Occipital lobe (tissue), 2 donors: ENCODE results near the gene S100A4. TPM values are rescaled to one million over a fixed set of nuclear protein-coding genes. Genes with fewer than 3 reads are reported as not detected.

Experiments used
- DNase-seq: peaks from one replicate; lab custom pipeline; 2025; lab: John Stamatoyannopoulos, UW
- total RNA-seq: library from RNA; depleted of rRNA; stranded (reverse); fragments of >200 nt; gene quantifications from one replicate; pipeline ENCODE4 v1.2.3, GENCODE V29; 2014

S100A4 gene
- total RNA-seq, 1 donor from 2014 or later = 0.62 TPM

DNA sequence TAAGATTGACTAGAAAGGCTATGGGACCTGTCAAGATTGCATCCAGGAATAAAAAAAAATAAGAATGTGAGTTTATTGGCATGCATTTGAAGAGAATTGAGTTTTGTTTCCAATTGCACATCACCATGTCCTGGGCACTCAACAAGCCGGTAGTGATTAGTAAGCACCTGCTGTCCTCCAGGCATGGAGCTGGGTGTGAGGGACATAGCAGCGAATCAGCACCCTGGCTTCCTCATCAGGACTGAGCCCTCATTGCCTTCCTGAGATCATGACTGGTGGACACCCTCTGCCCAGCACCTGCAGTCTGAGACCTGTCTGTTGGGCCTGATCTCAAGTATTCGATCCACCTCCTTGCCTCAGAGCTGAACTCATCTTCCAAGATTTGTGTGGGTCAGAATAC, 36.6 kb downstream of the S100A4 start:
- no peak for DNase-seq

DNA sequence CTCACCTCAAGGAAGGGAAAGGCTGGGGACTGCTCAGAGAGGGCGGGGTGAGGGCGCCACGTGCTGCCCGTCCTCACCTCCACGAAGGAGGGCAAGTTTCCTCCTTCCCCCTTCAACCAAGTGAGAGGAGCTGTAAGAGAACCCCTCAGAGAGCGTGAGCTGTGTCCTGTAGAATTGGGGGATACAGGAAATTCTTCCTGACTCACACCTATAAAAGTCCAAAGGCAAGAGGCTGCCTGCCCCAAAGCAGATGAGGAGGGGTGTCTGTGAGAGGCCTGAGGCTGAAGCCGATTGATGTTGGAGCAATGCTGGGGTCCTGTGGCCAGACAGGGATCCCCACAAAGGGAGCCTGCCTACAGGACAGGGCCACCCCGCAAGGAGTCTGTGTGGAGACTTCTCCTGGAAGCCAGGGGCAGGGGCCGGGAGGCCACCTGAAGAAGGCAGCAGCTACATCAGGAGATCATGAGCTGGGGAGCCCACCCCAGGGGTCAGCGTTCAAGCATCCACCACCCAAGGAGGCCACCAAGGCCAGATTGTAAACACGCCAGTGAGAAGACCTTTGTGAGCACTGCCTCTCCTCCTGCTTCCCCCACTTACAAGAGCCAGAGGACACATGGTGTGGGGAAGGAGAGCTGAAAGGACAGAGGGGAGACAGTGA, 37.6 kb downstream of the S100A4 start:
- DNase-seq = no peak

DNA sequence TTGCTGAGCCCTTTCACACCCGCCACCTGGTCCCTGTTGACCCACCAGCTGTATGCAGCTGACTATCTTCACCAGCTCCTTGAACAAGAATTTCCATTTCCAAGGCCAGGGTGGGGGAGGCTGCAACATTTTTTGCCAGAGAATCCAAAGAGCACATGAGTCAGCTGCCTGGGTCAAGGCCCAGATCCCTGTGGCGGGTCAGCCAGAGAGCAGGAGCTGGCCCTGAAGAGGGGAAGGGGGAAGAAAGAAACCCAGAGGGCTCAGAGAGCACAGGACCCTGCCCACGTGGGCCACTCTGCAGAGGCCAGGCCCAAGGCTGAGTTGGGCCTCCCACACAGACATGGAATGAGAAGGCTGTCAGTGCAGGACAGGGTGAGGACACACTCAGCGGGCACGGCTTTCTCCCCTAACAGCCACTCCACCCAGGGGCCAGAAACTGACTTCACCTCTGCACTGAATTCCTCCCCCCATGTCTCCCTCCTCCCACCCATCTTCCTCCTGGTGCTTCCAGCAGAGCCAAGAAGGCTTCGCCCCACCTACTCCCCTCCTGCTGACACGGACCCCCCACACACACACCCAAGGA, 38.7 kb downstream of the S100A4 start:
- no peak for DNase-seq

DNA sequence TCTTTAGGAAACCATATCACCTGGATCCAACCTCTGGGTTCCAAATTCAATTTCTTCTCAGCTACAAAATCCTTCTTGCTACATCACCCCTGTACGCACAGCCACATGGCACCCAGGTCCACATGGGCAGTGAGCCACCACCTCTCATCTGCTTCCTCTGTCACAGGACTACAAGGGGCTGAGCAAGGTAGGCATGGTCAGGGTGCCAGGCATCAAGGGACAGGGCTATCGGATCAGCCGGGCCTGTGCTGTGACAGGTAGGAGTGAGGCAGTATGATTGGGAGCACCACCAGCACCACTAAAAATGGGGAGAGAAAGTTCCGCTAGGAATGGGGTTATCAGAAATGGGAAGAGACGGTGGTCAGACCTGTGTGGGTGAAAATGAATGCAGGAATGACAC, 39.2 kb downstream of the S100A4 start:
- DNase-seq = no peak

DNA sequence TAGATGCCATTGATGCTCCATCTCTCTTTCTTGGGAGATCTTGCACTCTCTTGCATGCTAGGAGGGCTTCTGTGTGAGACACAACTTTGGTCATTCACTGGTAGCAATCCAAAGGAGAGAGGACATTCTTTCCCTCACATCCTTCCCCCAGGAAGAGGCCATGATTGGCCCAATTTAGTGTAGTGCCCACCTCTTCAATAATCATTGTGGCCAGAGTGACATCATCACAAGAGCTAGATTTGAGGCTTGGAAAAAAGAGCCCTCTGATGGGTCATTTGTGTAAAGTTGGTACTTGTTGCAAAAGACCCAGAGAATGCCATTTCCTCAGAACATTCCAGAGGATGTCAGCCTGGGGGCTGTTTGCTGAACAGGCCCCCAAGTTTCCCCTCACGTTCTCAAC, 40.0 kb downstream of the S100A4 start:
- no peak for DNase-seq

DNA sequence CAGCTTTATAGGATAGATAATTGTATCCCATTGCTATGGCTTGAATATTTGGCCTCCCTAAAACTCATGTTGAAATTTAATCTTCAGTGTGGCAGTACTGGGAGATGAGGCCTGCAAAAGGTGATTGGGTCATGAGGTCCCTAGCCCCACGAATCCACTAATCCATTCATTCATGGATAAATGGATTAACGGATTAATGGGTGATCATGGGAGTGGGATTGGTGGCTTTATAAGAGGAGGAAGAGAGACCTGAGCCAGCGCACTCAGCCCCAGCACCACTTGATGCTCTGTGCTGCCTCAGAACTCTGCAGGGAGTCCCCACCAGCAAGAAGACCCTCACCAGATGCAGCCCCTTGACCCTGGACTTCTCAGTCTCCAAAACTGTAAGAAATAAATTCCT, 41.8 kb downstream of the S100A4 start:
- DNase-seq = no peak

DNA sequence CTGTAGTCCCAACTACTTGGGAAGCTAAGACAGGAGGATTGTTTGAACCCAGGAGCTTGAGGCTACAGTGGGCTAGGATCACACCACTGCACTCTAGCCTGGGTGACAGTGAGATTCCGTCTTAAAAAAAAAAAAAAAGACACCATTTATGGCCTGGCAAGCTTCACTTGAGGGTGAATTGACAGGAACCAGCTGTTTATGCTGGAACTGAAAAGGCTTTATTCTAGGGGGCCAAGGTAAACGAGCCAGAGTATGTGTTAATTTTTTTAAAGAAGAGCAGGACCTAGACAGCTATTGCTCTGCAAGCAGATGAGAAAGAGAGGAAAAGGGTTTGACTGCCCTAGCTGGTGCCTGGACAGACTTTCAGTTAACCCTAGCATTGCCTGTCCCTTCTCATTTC, 46.9 kb downstream of the S100A4 start:
- no peak for DNase-seq

DNA sequence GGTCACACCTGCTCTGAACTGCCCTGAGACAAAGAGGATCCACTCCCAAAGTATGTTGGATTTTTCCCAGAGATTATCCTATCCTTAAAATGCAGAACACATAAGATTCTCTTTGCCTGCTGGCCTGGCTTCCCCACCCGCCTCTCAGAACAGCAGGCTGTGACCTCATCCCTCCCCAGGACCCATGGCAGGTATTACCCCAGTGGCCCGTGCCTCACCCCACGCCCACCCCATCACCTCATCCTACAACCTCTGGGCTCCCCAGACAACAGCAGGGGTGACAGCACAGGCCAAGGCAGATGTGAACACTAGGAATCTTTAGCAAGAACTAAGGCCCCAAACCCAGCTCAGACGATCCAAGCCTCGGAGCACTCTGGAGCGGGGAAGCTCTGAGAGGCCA, 50.1 kb downstream of the S100A4 start:
- no peak for DNase-seq

DNA sequence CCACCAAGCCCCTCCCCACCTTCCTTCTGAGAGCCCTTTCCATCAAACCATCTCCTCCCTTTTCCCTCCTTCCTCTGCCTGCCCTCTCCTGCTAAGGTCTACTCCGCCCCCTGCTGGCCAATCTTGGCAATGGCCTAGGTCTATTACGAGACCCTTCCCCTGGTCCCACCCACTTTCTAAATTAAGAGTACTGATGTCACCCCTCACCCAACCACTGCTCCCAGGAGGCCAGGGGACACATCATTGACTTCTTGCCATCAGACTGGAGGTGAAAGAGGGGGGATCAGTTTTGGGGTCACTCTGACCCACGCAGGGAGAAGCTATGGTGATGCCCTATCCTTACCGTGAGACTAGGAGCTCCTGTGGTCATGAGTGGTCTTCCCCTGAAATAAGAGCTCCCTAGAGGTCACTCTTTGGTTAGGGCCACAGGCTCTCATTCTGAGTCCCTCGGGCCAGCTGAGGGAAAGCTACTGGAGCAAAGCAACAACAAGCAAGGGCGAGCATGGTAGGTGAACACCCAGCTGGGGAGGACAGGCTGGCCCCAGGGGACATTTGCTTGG, 50.5 kb downstream of the S100A4 start:
- DNase-seq = peak; percentile 23

Other genes with a start within 250 kb of the S100A4 start
- gene PGLYRP3, start 232.9 kb downstream of the S100A4 start, total RNA-seq = not detected
- gene PGLYRP4, start 197.0 kb downstream of the S100A4 start, total RNA-seq = not detected
- 26.5 TPM for gene S100A9, start 188.0 kb downstream of the S100A4 start, total RNA-seq
- 4.1 TPM for gene S100A12, start 170.2 kb downstream of the S100A4 start, total RNA-seq
- 3.9 TPM for gene S100A8, start 154.7 kb downstream of the S100A4 start, total RNA-seq
- gene S100A7A, start 129.3 kb downstream of the S100A4 start, total RNA-seq = not detected
- not detected for gene S100A7, start 85.2 kb downstream of the S100A4 start, total RNA-seq
- 9.2 TPM for gene S100A6, start 9.8 kb downstream of the S100A4 start, total RNA-seq
- not detected for gene S100A5, start 4.9 kb downstream of the S100A4 start, total RNA-seq
- not detected for gene S100A3, start 3.5 kb upstream of the S100A4 start, total RNA-seq
- gene S100A2, start 20.0 kb upstream of the S100A4 start, total RNA-seq = not detected
- gene S100A16, start 67.3 kb upstream of the S100A4 start, total RNA-seq = 13.3 TPM
- gene S100A14, start 70.5 kb upstream of the S100A4 start, total RNA-seq = 0.47 TPM
- gene S100A13, start 81.7 kb upstream of the S100A4 start, total RNA-seq = 5.3 TPM
- 0.47 TPM for gene S100A1, start 82.6 kb upstream of the S100A4 start, total RNA-seq
- gene CHTOP, start 88.3 kb upstream of the S100A4 start, total RNA-seq = 77.0 TPM
- gene SNAPIN, start 112.9 kb upstream of the S100A4 start, total RNA-seq = 36.3 TPM
- gene ILF2, start 125.2 kb upstream of the S100A4 start, total RNA-seq = 177 TPM
- gene NPR1, start 132.9 kb upstream of the S100A4 start, total RNA-seq = 0.16 TPM
- 33.2 TPM for gene INTS3, start 182.2 kb upstream of the S100A4 start, total RNA-seq
- gene SLC27A3, start 229.6 kb upstream of the S100A4 start, total RNA-seq = 14.5 TPM